CD14-positive monocyte (primary cell): ENCODE measurements around the gene CKAP4. TPM values are rescaled to one million over a fixed set of nuclear protein-coding genes. Genes with fewer than 3 reads are reported as not detected.

ENCODE experiments used
- DNase-seq, 3 donors: peaks; one replicate each; pipeline ENCODE4 v3.0.0-alpha.2; 2011 to 2022
- H2AFZ ChIP-seq: 2 replicates; pipeline ENCODE4 v1.6.0; 2012; ENCODE audit warnings: mild to moderate bottlenecking, low read depth, low read length, inconsistent platforms; ENCODE audit not compliant: insufficient read depth, poor library complexity, severe bottlenecking
- H3K27ac ChIP-seq, 2 donors: 1 replicate in 1 of 2; 2 replicates in 1 of 2; pipeline ENCODE4 v1.5.1; 2012 to 2013; ENCODE audit warnings: low read length in 2 of 2, control low read depth in 1 of 2, inconsistent platforms in 1 of 2, low read depth in 1 of 2, mild to moderate bottlenecking in 1 of 2
- H3K27me3 ChIP-seq, 2 donors: one replicate each; pipeline versions ENCODE4 v1.6.0 to v1.6.1; 2011 to 2013; ENCODE audit warnings: low read length in 2 of 2; ENCODE audit not compliant: control insufficient read depth in 2 of 2, insufficient read depth in 2 of 2
- H3K36me3 ChIP-seq, 2 donors: replicated peaks in 1 of 2; 1 replicate in 1 of 2; 2 replicates in 1 of 2; pipeline versions ENCODE4 v1.5.1 to v1.6.1; 2012 to 2013; ENCODE audit warnings: low read length in 2 of 2, control low read depth in 1 of 2, inconsistent platforms in 1 of 2, mild to moderate bottlenecking in 1 of 2; ENCODE audit not compliant: insufficient read depth in 2 of 2, control insufficient read depth in 1 of 2
- H3K4me1 ChIP-seq, 2 donors: 1 replicate in 1 of 2; 2 replicates in 1 of 2; pipeline versions ENCODE4 v1.5.1 to v1.6.1; 2012 to 2013; ENCODE audit warnings: low read length in 2 of 2, control low read depth in 1 of 2, inconsistent platforms in 1 of 2, mild to moderate bottlenecking in 1 of 2, moderate library complexity in 1 of 2; ENCODE audit not compliant: insufficient read depth in 2 of 2, control insufficient read depth in 1 of 2
- H3K4me2 ChIP-seq: replicated peaks from 2 replicates; pipeline ENCODE3; 2012; ENCODE audit warnings: low read length, moderate library complexity, mild to moderate bottlenecking; ENCODE audit not compliant: poor library complexity, severe bottlenecking; ENCODE audit errors: extremely low read depth
- H3K4me3 ChIP-seq, 3 experiments: fragments of 200-600 bp in 1 of 3; sonication (generic) in 1 of 3; replicated peaks in 1 of 3; 1 replicate in 2 of 3; 2 replicates in 1 of 3; pipeline ENCODE4 v1.5.1; 2011 to 2013; ENCODE audit warnings: low read length in 3 of 3, mild to moderate bottlenecking in 3 of 3, control low read depth in 2 of 3, low read depth in 2 of 3, inconsistent platforms in 1 of 3, moderate library complexity in 1 of 3
- H3K79me2 ChIP-seq: 2 replicates; pipeline ENCODE4 v1.6.0; 2012; ENCODE audit warnings: mild to moderate bottlenecking, control low read depth, inconsistent platforms, low read length, moderate library complexity; ENCODE audit not compliant: insufficient read depth
- H3K9ac ChIP-seq: 2 replicates; pipeline ENCODE4 v1.6.0; 2017; ENCODE audit warnings: low read length, mild to moderate bottlenecking; ENCODE audit not compliant: insufficient read depth, poor library complexity, severe bottlenecking
- H3K9me3 ChIP-seq, 2 donors: replicated peaks in 1 of 2; 1 replicate in 1 of 2; 2 replicates in 1 of 2; pipeline versions ENCODE4 v1.5.1 to v1.6.1; 2012 to 2013; ENCODE audit warnings: low read length in 2 of 2, control low read depth in 1 of 2; ENCODE audit not compliant: control insufficient read depth in 1 of 2, insufficient read depth in 1 of 2
- H4K20me1 ChIP-seq: 2 replicates; pipeline ENCODE4 v1.6.0; 2012; ENCODE audit warnings: mild to moderate bottlenecking, low read length, control low read depth, moderate library complexity; ENCODE audit not compliant: insufficient read depth
- H3K27ac Mint-ChIP-seq, 7 donors: one replicate each; pipeline ENCODE4 v1.8.0; 2020; ENCODE audit warnings: mild to moderate bottlenecking in 7 of 7, mixed read lengths in 7 of 7, moderate library complexity in 6 of 7, inconsistent platforms in 2 of 7
- H3K27me3 Mint-ChIP-seq, 3 donors: one replicate each; pipeline ENCODE4 v1.8.0; 2021 to 2022; ENCODE audit warnings: low read depth in 3 of 3, mild to moderate bottlenecking in 3 of 3, mixed read lengths in 3 of 3, moderate library complexity in 3 of 3, inconsistent platforms in 1 of 3
- H3K36me3 Mint-ChIP-seq, 2 donors: one replicate each; pipeline ENCODE4 v1.8.0; 2020; ENCODE audit warnings: mixed read lengths in 2 of 2, inconsistent platforms in 1 of 2, mild to moderate bottlenecking in 1 of 2
- H3K4me1 Mint-ChIP-seq: one replicate; pipeline ENCODE4 v1.8.0; 2020; ENCODE audit warnings: mild to moderate bottlenecking, mixed read lengths
- H3K4me3 Mint-ChIP-seq, 2 donors: one replicate each; pipeline ENCODE4 v1.8.0; 2020; ENCODE audit warnings: mild to moderate bottlenecking in 2 of 2, mixed read lengths in 2 of 2, moderate library complexity in 1 of 2
- H3K9me3 Mint-ChIP-seq, 7 donors: one replicate each; pipeline ENCODE4 v1.8.0; 2020 to 2022; ENCODE audit warnings: mixed read lengths in 7 of 7, mild to moderate bottlenecking in 6 of 7, moderate library complexity in 6 of 7, inconsistent platforms in 2 of 7
- CTCF ChIP-seq: fragments of 200-600 bp; IDR thresholded peaks from one replicate; pipeline ENCODE4 v1.8.0; 2022; ENCODE audit warnings: antibody characterized with exemption, mild to moderate bottlenecking
- WGBS: methylation state at CpG from one replicate; pipeline ENCODE4 v1.1.5; 2013; ENCODE audit warnings: missing lambda C conversion rate; ENCODE audit not compliant: insufficient coverage; 5-methylcytosine and 5-hydroxymethylcytosine counted together
- intact Hi-C, 2 donors: fragments of 100-400 bp; cut with micrococcal nuclease; formaldehyde crosslinking; loops; one replicate each; pipeline versions ENCODE4 v1.15.0 to v1.15.1; 2023
- polyA plus RNA-seq, 3 donors: library from polyadenylated mRNA; depleted of rRNA in 1 of 3; unstranded in 2 of 3; stranded (reverse) in 1 of 3; fragments of 300-500 nt in 2 of 3; fragments of >200 nt in 1 of 3; fragmentation: Illumina TruSeq in 2 of 3; gene quantifications; 1 replicate in 2 of 3; 2 replicates in 1 of 3; pipeline ENCODE4 v1.2.3, GENCODE V29; 2012 to 2021

The CKAP4 gene
- polyA plus RNA-seq, 3 donors: 46.9 to 59.4 (median 55.9) TPM

- H3K4me3 ChIP-seq: no peak overlapping the region
- H3K79me2 ChIP-seq: no peaks in the 10 kb centered on the region
- no peaks in the 10 kb centered on the region for H3K36me3 ChIP-seq
- H3K4me2 ChIP-seq: no peak overlapping the region
- Mint-ChIP-seq H3K36me3 (peaks cover 0 to 2% of the 10 kb centered on the region in 2 donors), H3K27me3 (peaks cover 0 to 6% (median 4%) of the 10 kb centered on the region in 3 donors), H3K27ac (no peak overlapping the region), H3K4me3 (no peak overlapping the region), H3K4me1 (peaks cover 26% of the 10 kb centered on the region), H3K9me3 (no peaks in the 10 kb centered on the region)
- no peak overlapping the region for H2AFZ ChIP-seq
- H3K9ac ChIP-seq: no peak overlapping the region
- no peak for DNase-seq
- H3K27ac ChIP-seq: no peak overlapping the region
- H3K9me3 ChIP-seq: no peaks in the 10 kb centered on the region
- no peaks in the 10 kb centered on the region for H3K27me3 ChIP-seq
- no peaks in the 10 kb centered on the region for H4K20me1 ChIP-seq
- WGBS: no CpG with 5 or more reads among the region's 5 CpGs
- intact Hi-C loops: no loop called here
- H3K4me1 ChIP-seq: peaks cover 9 to 20% of the 10 kb centered on the region in 2 donors
- TF ChIP-seq CTCF: no peak
Measured at GRCh38 chr12:106291342-106291741, 43.5 kb upstream of the CKAP4 start.

GRCh38 chr12:106290666-106291065 is 42.8 kb upstream of the CKAP4 start:
- no peak overlapping the region for H3K27ac ChIP-seq
- peaks cover 9 to 20% of the 10 kb centered on the region in 2 donors for H3K4me1 ChIP-seq
- H3K4me2 ChIP-seq: no peak overlapping the region
- H3K36me3 ChIP-seq: no peaks in the 10 kb centered on the region
- no CpG with 5 or more reads among the region's 2 CpGs for WGBS
- no peak for DNase-seq
- H3K9ac ChIP-seq: no peak overlapping the region
- Mint-ChIP-seq H3K4me3 (no peak overlapping the region), H3K27me3 (peaks cover 2 to 9% (median 4%) of the 10 kb centered on the region in 3 donors), H3K4me1 (peaks cover 29% of the 10 kb centered on the region), H3K9me3 (no peaks in the 10 kb centered on the region), H3K27ac (no peak overlapping the region), H3K36me3 (peaks cover 0 to 2% of the 10 kb centered on the region in 2 donors)
- TF ChIP-seq CTCF: no peak
- no peak overlapping the region for H2AFZ ChIP-seq
- H4K20me1 ChIP-seq: no peaks in the 10 kb centered on the region
- H3K79me2 ChIP-seq: no peaks in the 10 kb centered on the region
- H3K9me3 ChIP-seq: no peaks in the 10 kb centered on the region
- H3K4me3 ChIP-seq: no peak overlapping the region
- H3K27me3 ChIP-seq: peaks cover 2 to 4% of the 10 kb centered on the region in 2 donors
- intact Hi-C loops: no loop called here
